Esophagus squamous epithelium (tissue), 4 donors: ENCODE results near the gene ITPR3.

Experiments
- POLR2A ChIP-seq, 4 donors: fragments of 450-650 bp; IDR thresholded peaks; one replicate each; pipeline ENCODE4 v1.6.1; 2017; ENCODE audit warnings: antibody characterized with exemption in 4 of 4, mild to moderate bottlenecking in 4 of 4, moderate library complexity in 3 of 4
- TF ChIP-seq, protein P1 (sequence below), 6 experiments: fragments of 450-650 bp in 4 of 6; fragments of 200-600 bp in 2 of 6; sonication (generic) in 2 of 6; IDR thresholded peaks; one replicate each; pipeline ENCODE4 v1.5.1; 2016 to 2019; ENCODE audit warnings: antibody characterized with exemption in 6 of 6, mild to moderate bottlenecking in 4 of 6, moderate library complexity in 4 of 6

GRCh38 chr6:33592595-33593413 lies 28.3 kb upstream of the ITPR3 start:
- TF ChIP-seq, protein P1, sequence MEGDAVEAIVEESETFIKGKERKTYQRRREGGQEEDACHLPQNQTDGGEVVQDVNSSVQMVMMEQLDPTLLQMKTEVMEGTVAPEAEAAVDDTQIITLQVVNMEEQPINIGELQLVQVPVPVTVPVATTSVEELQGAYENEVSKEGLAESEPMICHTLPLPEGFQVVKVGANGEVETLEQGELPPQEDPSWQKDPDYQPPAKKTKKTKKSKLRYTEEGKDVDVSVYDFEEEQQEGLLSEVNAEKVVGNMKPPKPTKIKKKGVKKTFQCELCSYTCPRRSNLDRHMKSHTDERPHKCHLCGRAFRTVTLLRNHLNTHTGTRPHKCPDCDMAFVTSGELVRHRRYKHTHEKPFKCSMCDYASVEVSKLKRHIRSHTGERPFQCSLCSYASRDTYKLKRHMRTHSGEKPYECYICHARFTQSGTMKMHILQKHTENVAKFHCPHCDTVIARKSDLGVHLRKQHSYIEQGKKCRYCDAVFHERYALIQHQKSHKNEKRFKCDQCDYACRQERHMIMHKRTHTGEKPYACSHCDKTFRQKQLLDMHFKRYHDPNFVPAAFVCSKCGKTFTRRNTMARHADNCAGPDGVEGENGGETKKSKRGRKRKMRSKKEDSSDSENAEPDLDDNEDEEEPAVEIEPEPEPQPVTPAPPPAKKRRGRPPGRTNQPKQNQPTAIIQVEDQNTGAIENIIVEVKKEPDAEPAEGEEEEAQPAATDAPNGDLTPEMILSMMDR (IDR thresholded peaks at IDR 0.05) = no peak
- TF ChIP-seq POLR2A (IDR thresholded peaks at IDR 0.05) = no peak
